CD14-positive monocyte (primary cell): ENCODE results near the gene ZBP1. TPM values are rescaled to one million over a fixed set of nuclear protein-coding genes. Genes with fewer than 3 reads are reported as not detected.

Experiments
- DNase-seq, 3 donors: peaks; one replicate each; pipeline ENCODE4 v3.0.0-alpha.2; 2011 to 2022
- H2AFZ ChIP-seq: 2 replicates; pipeline ENCODE4 v1.6.0; 2012; ENCODE audit warnings: mild to moderate bottlenecking, low read depth, low read length, inconsistent platforms; ENCODE audit not compliant: insufficient read depth, poor library complexity, severe bottlenecking
- H3K27ac ChIP-seq, 2 donors: 1 replicate in 1 of 2; 2 replicates in 1 of 2; pipeline ENCODE4 v1.5.1; 2012 to 2013; ENCODE audit warnings: low read length in 2 of 2, control low read depth in 1 of 2, inconsistent platforms in 1 of 2, low read depth in 1 of 2, mild to moderate bottlenecking in 1 of 2
- H3K27me3 ChIP-seq, 2 donors: one replicate each; pipeline versions ENCODE4 v1.6.0 to v1.6.1; 2011 to 2013; ENCODE audit warnings: low read length in 2 of 2; ENCODE audit not compliant: control insufficient read depth in 2 of 2, insufficient read depth in 2 of 2
- H3K36me3 ChIP-seq, 2 donors: replicated peaks in 1 of 2; 1 replicate in 1 of 2; 2 replicates in 1 of 2; pipeline versions ENCODE4 v1.5.1 to v1.6.1; 2012 to 2013; ENCODE audit warnings: low read length in 2 of 2, control low read depth in 1 of 2, inconsistent platforms in 1 of 2, mild to moderate bottlenecking in 1 of 2; ENCODE audit not compliant: insufficient read depth in 2 of 2, control insufficient read depth in 1 of 2
- H3K4me1 ChIP-seq, 2 donors: 1 replicate in 1 of 2; 2 replicates in 1 of 2; pipeline versions ENCODE4 v1.5.1 to v1.6.1; 2012 to 2013; ENCODE audit warnings: low read length in 2 of 2, control low read depth in 1 of 2, inconsistent platforms in 1 of 2, mild to moderate bottlenecking in 1 of 2, moderate library complexity in 1 of 2; ENCODE audit not compliant: insufficient read depth in 2 of 2, control insufficient read depth in 1 of 2
- H3K4me2 ChIP-seq: replicated peaks from 2 replicates; pipeline ENCODE3; 2012; ENCODE audit warnings: low read length, moderate library complexity, mild to moderate bottlenecking; ENCODE audit not compliant: poor library complexity, severe bottlenecking; ENCODE audit errors: extremely low read depth
- H3K4me3 ChIP-seq, 3 experiments: fragments of 200-600 bp in 1 of 3; sonication (generic) in 1 of 3; replicated peaks in 1 of 3; 1 replicate in 2 of 3; 2 replicates in 1 of 3; pipeline ENCODE4 v1.5.1; 2011 to 2013; ENCODE audit warnings: low read length in 3 of 3, mild to moderate bottlenecking in 3 of 3, control low read depth in 2 of 3, low read depth in 2 of 3, inconsistent platforms in 1 of 3, moderate library complexity in 1 of 3
- H3K79me2 ChIP-seq: 2 replicates; pipeline ENCODE4 v1.6.0; 2012; ENCODE audit warnings: mild to moderate bottlenecking, control low read depth, inconsistent platforms, low read length, moderate library complexity; ENCODE audit not compliant: insufficient read depth
- H3K9ac ChIP-seq: 2 replicates; pipeline ENCODE4 v1.6.0; 2017; ENCODE audit warnings: low read length, mild to moderate bottlenecking; ENCODE audit not compliant: insufficient read depth, poor library complexity, severe bottlenecking
- H3K9me3 ChIP-seq, 2 donors: replicated peaks in 1 of 2; 1 replicate in 1 of 2; 2 replicates in 1 of 2; pipeline versions ENCODE4 v1.5.1 to v1.6.1; 2012 to 2013; ENCODE audit warnings: low read length in 2 of 2, control low read depth in 1 of 2; ENCODE audit not compliant: control insufficient read depth in 1 of 2, insufficient read depth in 1 of 2
- H4K20me1 ChIP-seq: 2 replicates; pipeline ENCODE4 v1.6.0; 2012; ENCODE audit warnings: mild to moderate bottlenecking, low read length, control low read depth, moderate library complexity; ENCODE audit not compliant: insufficient read depth
- H3K27ac Mint-ChIP-seq, 7 donors: one replicate each; pipeline ENCODE4 v1.8.0; 2020; ENCODE audit warnings: mild to moderate bottlenecking in 7 of 7, mixed read lengths in 7 of 7, moderate library complexity in 6 of 7, inconsistent platforms in 2 of 7
- H3K27me3 Mint-ChIP-seq, 3 donors: one replicate each; pipeline ENCODE4 v1.8.0; 2021 to 2022; ENCODE audit warnings: low read depth in 3 of 3, mild to moderate bottlenecking in 3 of 3, mixed read lengths in 3 of 3, moderate library complexity in 3 of 3, inconsistent platforms in 1 of 3
- H3K36me3 Mint-ChIP-seq, 2 donors: one replicate each; pipeline ENCODE4 v1.8.0; 2020; ENCODE audit warnings: mixed read lengths in 2 of 2, inconsistent platforms in 1 of 2, mild to moderate bottlenecking in 1 of 2
- H3K4me1 Mint-ChIP-seq: one replicate; pipeline ENCODE4 v1.8.0; 2020; ENCODE audit warnings: mild to moderate bottlenecking, mixed read lengths
- H3K4me3 Mint-ChIP-seq, 2 donors: one replicate each; pipeline ENCODE4 v1.8.0; 2020; ENCODE audit warnings: mild to moderate bottlenecking in 2 of 2, mixed read lengths in 2 of 2, moderate library complexity in 1 of 2
- H3K9me3 Mint-ChIP-seq, 7 donors: one replicate each; pipeline ENCODE4 v1.8.0; 2020 to 2022; ENCODE audit warnings: mixed read lengths in 7 of 7, mild to moderate bottlenecking in 6 of 7, moderate library complexity in 6 of 7, inconsistent platforms in 2 of 7
- WGBS: methylation state at CpG from one replicate; pipeline ENCODE4 v1.1.5; 2013; ENCODE audit warnings: missing lambda C conversion rate; ENCODE audit not compliant: insufficient coverage; 5-methylcytosine and 5-hydroxymethylcytosine counted together
- intact Hi-C, 2 donors: fragments of 100-400 bp; cut with micrococcal nuclease; formaldehyde crosslinking; loops; one replicate each; pipeline versions ENCODE4 v1.15.0 to v1.15.1; 2023
- polyA plus RNA-seq, 3 donors: library from polyadenylated mRNA; depleted of rRNA in 1 of 3; unstranded in 2 of 3; stranded (reverse) in 1 of 3; fragments of 300-500 nt in 2 of 3; fragments of >200 nt in 1 of 3; fragmentation: Illumina TruSeq in 2 of 3; gene quantifications; 1 replicate in 2 of 3; 2 replicates in 1 of 3; pipeline ENCODE4 v1.2.3, GENCODE V29; 2012 to 2021
- TF ChIP-seq, protein P1 (sequence below): fragments of 200-600 bp; IDR thresholded peaks from one replicate; pipeline ENCODE4 v1.8.0; 2022; ENCODE audit warnings: antibody characterized with exemption, mild to moderate bottlenecking

Gene ZBP1
- polyA plus RNA-seq, 3 donors = 2.8 to 25.9 (median 3.0) TPM

GRCh38 chr20:57574954-57575353 is 45.3 kb downstream of the ZBP1 start:
- Histone ChIP-seq H3K79me2 (no peaks in the 10 kb centered on the region), H3K4me3 (no peak overlapping the region), H3K9me3 (no peaks in the 10 kb centered on the region), H3K9ac (no peak overlapping the region), H3K27me3 (peaks cover 5 to 41% of the 10 kb centered on the region in 2 donors), H3K36me3 (no peaks in the 10 kb centered on the region), H3K4me1 (no peaks in the 10 kb centered on the region), H3K27ac (no peak overlapping the region), H2AFZ (no peak overlapping the region), H4K20me1 (no peaks in the 10 kb centered on the region), H3K4me2 (no peak overlapping the region)
- no peaks in the 10 kb centered on the region for H3K36me3 Mint-ChIP-seq
- H3K9me3 Mint-ChIP-seq = no peaks in the 10 kb centered on the region
- intact Hi-C loops = no loop called here
- no peak overlapping the region for H3K4me3 Mint-ChIP-seq
- H3K27ac Mint-ChIP-seq = no peak overlapping the region
- TF ChIP-seq, protein P1, sequence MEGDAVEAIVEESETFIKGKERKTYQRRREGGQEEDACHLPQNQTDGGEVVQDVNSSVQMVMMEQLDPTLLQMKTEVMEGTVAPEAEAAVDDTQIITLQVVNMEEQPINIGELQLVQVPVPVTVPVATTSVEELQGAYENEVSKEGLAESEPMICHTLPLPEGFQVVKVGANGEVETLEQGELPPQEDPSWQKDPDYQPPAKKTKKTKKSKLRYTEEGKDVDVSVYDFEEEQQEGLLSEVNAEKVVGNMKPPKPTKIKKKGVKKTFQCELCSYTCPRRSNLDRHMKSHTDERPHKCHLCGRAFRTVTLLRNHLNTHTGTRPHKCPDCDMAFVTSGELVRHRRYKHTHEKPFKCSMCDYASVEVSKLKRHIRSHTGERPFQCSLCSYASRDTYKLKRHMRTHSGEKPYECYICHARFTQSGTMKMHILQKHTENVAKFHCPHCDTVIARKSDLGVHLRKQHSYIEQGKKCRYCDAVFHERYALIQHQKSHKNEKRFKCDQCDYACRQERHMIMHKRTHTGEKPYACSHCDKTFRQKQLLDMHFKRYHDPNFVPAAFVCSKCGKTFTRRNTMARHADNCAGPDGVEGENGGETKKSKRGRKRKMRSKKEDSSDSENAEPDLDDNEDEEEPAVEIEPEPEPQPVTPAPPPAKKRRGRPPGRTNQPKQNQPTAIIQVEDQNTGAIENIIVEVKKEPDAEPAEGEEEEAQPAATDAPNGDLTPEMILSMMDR = no peak
- DNase-seq = no peak
- H3K27me3 Mint-ChIP-seq = peaks cover 31 to 41% (median 38%) of the 10 kb centered on the region in 3 donors
- no peaks in the 10 kb centered on the region for H3K4me1 Mint-ChIP-seq

DNA sequence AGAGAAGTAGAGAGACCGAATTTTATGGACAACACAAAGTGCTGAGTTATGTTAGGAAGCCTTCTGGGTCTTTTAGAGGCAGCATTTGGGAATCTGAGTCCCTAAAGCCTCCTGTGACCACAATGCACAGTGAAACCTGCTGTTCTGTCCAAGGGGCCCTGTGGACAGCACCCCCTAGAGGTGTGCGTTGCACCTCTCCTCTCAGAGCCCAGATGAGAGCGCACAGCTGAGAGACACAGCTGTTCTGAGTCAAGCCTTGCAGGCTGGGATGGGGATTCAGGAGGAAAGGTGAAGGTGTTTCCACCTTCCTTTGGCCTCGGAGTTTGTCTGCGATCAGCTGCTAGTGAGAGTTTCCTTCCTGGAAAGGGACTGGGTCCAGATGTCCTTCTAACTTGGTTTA is 46.3 kb downstream of the ZBP1 start:
- Histone ChIP-seq H3K4me3 (no peak overlapping the region), H3K9me3 (no peaks in the 10 kb centered on the region), H3K27me3 (peaks cover 5 to 31% of the 10 kb centered on the region in 2 donors), H3K4me1 (no peaks in the 10 kb centered on the region), H3K9ac (no peak overlapping the region), H3K27ac (no peak overlapping the region), H3K36me3 (no peaks in the 10 kb centered on the region), H3K4me2 (no peak overlapping the region), H4K20me1 (no peaks in the 10 kb centered on the region), H3K79me2 (no peaks in the 10 kb centered on the region), H2AFZ (no peak overlapping the region)
- DNase-seq = no peak
- no peak overlapping the region for H3K27ac Mint-ChIP-seq
- peaks cover 26 to 37% (median 32%) of the 10 kb centered on the region in 3 donors for H3K27me3 Mint-ChIP-seq
- no peaks in the 10 kb centered on the region for H3K36me3 Mint-ChIP-seq
- no peaks in the 10 kb centered on the region for H3K4me1 Mint-ChIP-seq
- TF ChIP-seq, protein P1 = peak; percentile 16
- intact Hi-C loops = no loop called here
- 86% methylated on average over 2 of the region's 5 CpGs for WGBS
- H3K4me3 Mint-ChIP-seq = no peak overlapping the region
- no peaks in the 10 kb centered on the region for H3K9me3 Mint-ChIP-seq
